Breast epithelium (tissue), 4 donors: Measurements from ENCODE around the gene NFATC4. TPM values are rescaled to one million over a fixed set of nuclear protein-coding genes. Genes with fewer than 3 reads are reported as not detected.

ENCODE experiments used
- DNase-seq, 2 donors: peaks; one replicate each; pipeline ENCODE4 v3.0.0-alpha.2; 2019; ENCODE audit warnings: low spot score in 2 of 2
- H3K27ac ChIP-seq, 2 donors: fragments of 200-600 bp; sonication (generic) in 1 of 2; one replicate each; pipeline ENCODE4 v1.5.1; 2016 to 2019; ENCODE audit warnings: mild to moderate bottlenecking in 1 of 2
- H3K27me3 ChIP-seq, 2 donors: fragments of 200-600 bp; sonication (generic) in 1 of 2; one replicate each; pipeline versions ENCODE4 v1.5.1 to v1.6.0; 2017 to 2019; ENCODE audit warnings: control low read depth in 1 of 2, mild to moderate bottlenecking in 1 of 2
- H3K36me3 ChIP-seq: fragments of 200-600 bp; one replicate; pipeline ENCODE4 v1.5.1; 2019
- H3K4me1 ChIP-seq, 2 donors: fragments of 200-600 bp; sonication (generic); one replicate each; pipeline ENCODE4 v1.5.1; 2016 to 2019; ENCODE audit warnings: control low read depth in 1 of 2
- H3K4me3 ChIP-seq, 3 donors: fragments of 200-600 bp; sonication (generic); 1 replicate in 2 of 3; 2 replicates in 1 of 3; pipeline ENCODE4 v1.5.1; 2016 to 2019; ENCODE audit warnings: mild to moderate bottlenecking in 3 of 3, moderate library complexity in 2 of 3
- H3K9me3 ChIP-seq, 2 donors: fragments of 200-600 bp; sonication (generic) in 1 of 2; one replicate each; pipeline ENCODE4 v1.5.1; 2016 to 2019; ENCODE audit warnings: control low read depth in 1 of 2
- CTCF ChIP-seq, 3 donors: fragments of 450-650 bp; IDR thresholded peaks; one replicate each; pipeline ENCODE4 v1.5.1; 2016 to 2017; ENCODE audit warnings: antibody characterized with exemption in 3 of 3, mild to moderate bottlenecking in 3 of 3, moderate library complexity in 3 of 3
- POLR2A ChIP-seq: fragments of 450-650 bp; IDR thresholded peaks from one replicate; pipeline ENCODE4 v1.6.1; 2016; ENCODE audit warnings: antibody characterized with exemption, mild to moderate bottlenecking, moderate library complexity
- POLR2AphosphoS5 ChIP-seq, 3 donors: sonication (generic); formaldehyde crosslinking; IDR thresholded peaks; one replicate each; pipeline ENCODE4 v1.6.1; 2017; ENCODE audit warnings: antibody characterized with exemption in 3 of 3
- intact Hi-C: fragments of 100-400 bp; cut with DNase I; formaldehyde crosslinking; loops from one replicate; pipeline ENCODE4 v1.15.1; 2023; ENCODE audit warnings: low total_unique reads
- total RNA-seq, 3 donors: library from RNA; depleted of rRNA; stranded (reverse); fragments of >200 nt; gene quantifications; one replicate each; pipeline ENCODE4 v1.1.0, GENCODE V29; 2016

NFATC4 gene
- total RNA-seq, 3 donors from 2014 or later = 28.6 to 67.2 (median 32.8) TPM

DNA sequence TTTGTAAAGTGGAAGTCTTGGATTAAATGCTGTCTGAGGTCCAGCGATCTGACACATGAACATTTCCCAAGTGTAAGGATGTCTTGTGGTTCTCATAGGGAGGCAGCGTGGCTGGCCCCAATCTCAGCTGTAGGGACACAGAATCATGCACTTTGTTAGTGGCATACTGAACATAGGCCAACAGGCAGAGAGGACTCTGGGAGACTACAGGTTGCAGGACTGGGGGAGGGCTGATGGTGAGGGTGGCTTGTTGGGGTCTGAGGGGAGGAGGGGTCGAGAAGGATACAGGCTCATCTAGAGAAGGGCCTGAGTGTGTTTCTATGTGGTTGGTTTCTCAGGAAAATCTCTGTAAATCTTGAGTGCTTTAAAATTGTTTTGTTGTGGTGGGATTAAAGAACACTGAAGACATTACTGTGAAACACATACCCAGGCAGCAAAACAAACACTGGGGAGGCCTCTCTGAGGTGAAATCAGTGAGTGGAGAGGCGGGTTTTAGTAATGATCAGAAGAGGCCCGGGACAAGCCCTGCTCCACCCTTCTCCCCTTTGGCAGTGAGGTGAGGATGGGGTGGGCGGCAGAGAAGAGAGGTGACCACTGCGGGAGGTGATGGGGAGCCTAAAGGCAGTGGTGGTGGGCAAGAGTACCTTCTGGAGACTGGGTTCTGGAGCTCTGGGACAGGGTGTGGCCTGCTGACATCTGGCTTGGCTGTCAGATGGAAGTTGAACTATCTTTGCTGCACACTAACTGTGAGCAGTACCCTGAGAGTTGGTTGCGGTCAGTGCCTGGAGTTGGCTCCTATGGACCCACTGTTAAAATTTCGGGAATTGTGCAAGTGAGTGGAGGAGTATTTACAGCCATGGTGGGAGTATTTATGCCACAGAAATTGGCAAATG, 34.1 kb downstream of the NFATC4 start:
- no peak overlapping the region for H3K4me3 ChIP-seq
- TF ChIP-seq CTCF (IDR thresholded peaks at IDR 0.05) (no peak), POLR2A (no peak), POLR2AphosphoS5 (IDR thresholded peaks at IDR 0.05) (no peak)
- H3K36me3 ChIP-seq = no peaks in the 10 kb centered on the region
- H3K9me3 ChIP-seq = no peaks in the 10 kb centered on the region
- no peaks in the 10 kb centered on the region for H3K27me3 ChIP-seq
- H3K4me1 ChIP-seq = peaks cover 3 to 11% of the 10 kb centered on the region in 2 donors
- intact Hi-C loops = no loop called here
- peak overlapping the region in 1 of 2 donors; percentile 59 for H3K27ac ChIP-seq
- no peak for DNase-seq

DNA sequence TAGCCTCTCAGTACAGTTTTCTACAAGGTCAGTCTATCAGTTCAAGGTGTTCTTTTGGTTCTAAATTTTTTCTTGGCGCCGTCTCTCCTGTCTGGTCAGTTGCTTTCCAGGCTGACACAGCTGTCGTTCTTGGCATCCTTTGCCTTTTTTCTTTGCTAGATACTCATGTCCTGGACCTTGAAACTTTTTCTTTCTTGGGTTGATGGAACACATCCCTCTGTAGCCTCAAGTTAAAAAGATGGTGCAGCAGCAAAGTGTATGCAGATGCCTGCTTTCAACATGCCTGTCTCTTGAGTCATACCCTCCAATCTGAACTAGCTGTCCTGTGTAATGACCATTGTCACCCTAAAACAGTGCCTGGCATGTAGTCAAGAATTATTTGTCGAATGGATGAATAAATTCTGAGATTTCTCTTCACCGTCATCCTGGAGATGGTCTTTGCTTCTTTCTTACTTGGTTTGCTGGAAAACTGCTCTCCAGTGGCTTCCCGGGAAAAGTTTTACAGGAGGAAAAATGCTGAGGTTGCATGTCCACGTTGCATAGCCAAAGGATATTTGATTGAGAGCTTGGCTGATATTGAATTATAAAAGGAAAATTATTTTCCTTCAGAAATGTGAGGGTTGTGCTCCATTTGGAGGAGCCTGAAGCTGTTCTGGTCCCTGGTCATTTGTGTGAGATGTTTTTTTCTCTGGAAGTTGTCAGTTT, 35.5 kb downstream of the NFATC4 start:
- Histone ChIP-seq H3K27me3 (no peaks in the 10 kb centered on the region), H3K4me1 (peaks cover 3 to 11% of the 10 kb centered on the region in 2 donors), H3K9me3 (no peaks in the 10 kb centered on the region), H3K4me3 (no peak overlapping the region), H3K27ac (no peak overlapping the region), H3K36me3 (no peaks in the 10 kb centered on the region)
- no peak for DNase-seq
- TF ChIP-seq POLR2AphosphoS5 (IDR thresholded peaks at IDR 0.05) (no peak), POLR2A (no peak), CTCF (IDR thresholded peaks at IDR 0.05) (no peak)
- intact Hi-C loops = no loop called here

DNA sequence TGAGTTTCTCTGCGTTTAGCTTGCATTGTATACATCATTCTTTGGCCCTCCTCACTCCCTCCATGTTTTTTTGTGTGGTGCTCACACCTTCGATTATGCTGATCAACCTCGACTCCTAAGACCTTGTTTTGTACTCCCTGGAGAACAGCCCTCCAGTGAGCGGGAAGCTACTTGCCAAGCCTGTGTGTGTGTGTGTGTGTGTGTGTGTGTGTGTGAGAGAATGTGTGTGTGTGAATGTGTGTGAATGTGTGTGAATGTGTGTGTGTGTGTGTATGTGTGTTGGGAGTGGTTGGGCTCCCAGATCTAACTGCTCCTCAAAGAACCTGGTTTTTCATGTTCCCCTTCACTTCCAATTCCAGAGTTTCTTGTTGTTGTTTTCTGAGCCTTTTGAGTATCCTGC, 36.8 kb downstream of the NFATC4 start:
- TF ChIP-seq CTCF (IDR thresholded peaks at IDR 0.05) (no peak), POLR2AphosphoS5 (IDR thresholded peaks at IDR 0.05) (no peak), POLR2A (no peak)
- H3K27me3 ChIP-seq = no peaks in the 10 kb centered on the region
- DNase-seq = no peak
- intact Hi-C loops = no loop called here
- peaks cover 0 to 9% of the 10 kb centered on the region in 2 donors for H3K4me1 ChIP-seq
- H3K4me3 ChIP-seq = no peak overlapping the region
- no peaks in the 10 kb centered on the region for H3K9me3 ChIP-seq
- H3K27ac ChIP-seq = no peak overlapping the region
- H3K36me3 ChIP-seq = no peaks in the 10 kb centered on the region

DNA sequence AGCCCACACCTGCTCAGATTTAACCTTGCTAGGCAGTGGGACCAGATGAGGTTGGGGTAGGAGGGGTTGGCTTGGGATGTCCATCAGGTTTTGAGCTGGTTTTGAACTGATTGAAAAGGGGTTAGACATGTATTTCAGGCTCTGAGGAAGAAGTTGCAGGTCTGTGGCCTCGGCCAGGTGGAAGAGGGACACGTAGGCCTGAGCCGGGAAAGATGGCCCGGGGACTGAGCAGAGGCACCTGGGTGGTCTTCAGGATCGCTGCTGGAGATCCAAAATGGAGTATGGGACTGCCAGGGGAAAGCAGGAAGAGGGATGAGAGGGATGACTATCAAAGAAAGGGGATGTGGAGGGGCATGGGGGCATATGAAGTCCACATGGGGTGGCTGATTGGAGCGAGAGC, 38.4 kb downstream of the NFATC4 start:
- DNase-seq = no peak
- Histone ChIP-seq H3K27me3 (no peaks in the 10 kb centered on the region), H3K4me3 (no peak overlapping the region), H3K36me3 (no peaks in the 10 kb centered on the region), H3K4me1 (peaks cover 0 to under 1% of the 10 kb centered on the region in 2 donors), H3K9me3 (no peaks in the 10 kb centered on the region), H3K27ac (no peak overlapping the region)
- intact Hi-C loops = no loop called here
- TF ChIP-seq CTCF (IDR thresholded peaks at IDR 0.05) = no peak
- no peak for TF ChIP-seq POLR2A
- TF ChIP-seq POLR2AphosphoS5 (IDR thresholded peaks at IDR 0.05) = no peak
